Heart left ventricle (tissue), 13 donors: ENCODE measurements around the gene BICDL1.

ENCODE experiments used
- POLR2A ChIP-seq, 2 donors: fragments of 450-650 bp; IDR thresholded peaks; one replicate each; pipeline ENCODE4 v1.6.1; 2017; ENCODE audit warnings: antibody characterized with exemption in 2 of 2, mild to moderate bottlenecking in 2 of 2, moderate library complexity in 2 of 2
- TF ChIP-seq, protein P1 (sequence below), 12 donors: fragments of 200-600 bp; sonication (generic) in 4 of 12; IDR thresholded peaks; one replicate each; pipeline versions ENCODE4 v1.5.0 to v1.8.0; 2018 to 2022; ENCODE audit warnings: antibody characterized with exemption in 12 of 12, mild to moderate bottlenecking in 5 of 12
- donor health status: ischemic (EF 13 %, LVEDD 7.1; RV severe dilation, severe dysfunction).
- donor health status: DM: no; HTN: yes; CAD: no.
- donor health status: DM: no; HTN: no; CAD: no.
- donor health status: ischemic (EF 25% LVEDD 6.9; RV normal size, moderate dysfunction).
- donor health status: ischemic (EF 25% LVEDD 5.7; RV mildly dilated, moderate dysfunction).
- donor health status: ischemic (EF 35%, LVEDD 5.7; RV mildly dilated, moderate dysfunction).
- donor health status: nonischemic (EF 11% LVEDD 7.7; RV severe dilation, severe dysfunction).
- donor health status: DM: yes; HTN: yes; CAD: no.
- donor health status: PGD.
- donor health status: ischemic (EF 29% LVEDD 5.4; RV normal size, mild dysfunction).
- donor health status: nonischemic (EF 23%, LVEDD 6.1; RV moderate dilation, normal function).

DNA sequence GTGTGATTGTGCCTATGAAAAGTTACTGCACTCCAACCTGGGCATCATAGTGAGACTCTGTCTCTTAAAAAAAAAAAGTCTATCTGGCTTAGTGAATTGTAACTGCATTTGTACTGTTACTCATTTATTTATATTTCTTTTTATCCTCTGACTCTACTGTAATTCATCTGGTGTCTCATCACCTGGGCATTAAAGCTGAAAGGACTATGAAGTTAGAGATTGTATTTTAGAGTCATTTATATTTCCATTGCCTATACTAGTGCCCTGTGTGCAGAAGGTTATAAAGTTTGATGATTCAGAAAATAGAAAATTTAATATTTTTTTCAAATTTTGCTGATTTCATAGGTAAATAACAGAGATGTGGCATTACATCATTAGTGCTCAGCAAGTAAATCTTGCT lies 30.2 kb downstream of the BICDL1 start:
- no peak for TF ChIP-seq POLR2A (IDR thresholded peaks at IDR 0.05)
- TF ChIP-seq, protein P1, sequence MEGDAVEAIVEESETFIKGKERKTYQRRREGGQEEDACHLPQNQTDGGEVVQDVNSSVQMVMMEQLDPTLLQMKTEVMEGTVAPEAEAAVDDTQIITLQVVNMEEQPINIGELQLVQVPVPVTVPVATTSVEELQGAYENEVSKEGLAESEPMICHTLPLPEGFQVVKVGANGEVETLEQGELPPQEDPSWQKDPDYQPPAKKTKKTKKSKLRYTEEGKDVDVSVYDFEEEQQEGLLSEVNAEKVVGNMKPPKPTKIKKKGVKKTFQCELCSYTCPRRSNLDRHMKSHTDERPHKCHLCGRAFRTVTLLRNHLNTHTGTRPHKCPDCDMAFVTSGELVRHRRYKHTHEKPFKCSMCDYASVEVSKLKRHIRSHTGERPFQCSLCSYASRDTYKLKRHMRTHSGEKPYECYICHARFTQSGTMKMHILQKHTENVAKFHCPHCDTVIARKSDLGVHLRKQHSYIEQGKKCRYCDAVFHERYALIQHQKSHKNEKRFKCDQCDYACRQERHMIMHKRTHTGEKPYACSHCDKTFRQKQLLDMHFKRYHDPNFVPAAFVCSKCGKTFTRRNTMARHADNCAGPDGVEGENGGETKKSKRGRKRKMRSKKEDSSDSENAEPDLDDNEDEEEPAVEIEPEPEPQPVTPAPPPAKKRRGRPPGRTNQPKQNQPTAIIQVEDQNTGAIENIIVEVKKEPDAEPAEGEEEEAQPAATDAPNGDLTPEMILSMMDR (IDR thresholded peaks at IDR 0.05): no peak
